GM12892 (cell line): ENCODE results near the gene RNF32.

Experiments
- POLR2A ChIP-seq: IDR thresholded peaks from 2 replicates; pipeline ENCODE4 v1.6.1; 2011; ENCODE audit warnings: low read depth, low read length, control low read depth
- POLR2AphosphoS5 ChIP-seq: IDR thresholded peaks from 2 replicates; pipeline ENCODE4 v1.6.1; 2011; ENCODE audit warnings: low read depth, low read length, control low read depth
- TAF1 ChIP-seq: IDR thresholded peaks from 2 replicates; pipeline ENCODE4 v1.6.1; 2011; ENCODE audit warnings: low read depth, mild to moderate bottlenecking, control low read depth, low read length, borderline replicate concordance

GRCh38 chr7:156628562-156628961, 12.0 kb upstream of the RNF32 start:
- TF ChIP-seq POLR2A: no peak
- TF ChIP-seq POLR2AphosphoS5: no peak
- TF ChIP-seq TAF1: no peak
